ENCODE results near the gene DLL4.

Gene DLL4

DNA sequence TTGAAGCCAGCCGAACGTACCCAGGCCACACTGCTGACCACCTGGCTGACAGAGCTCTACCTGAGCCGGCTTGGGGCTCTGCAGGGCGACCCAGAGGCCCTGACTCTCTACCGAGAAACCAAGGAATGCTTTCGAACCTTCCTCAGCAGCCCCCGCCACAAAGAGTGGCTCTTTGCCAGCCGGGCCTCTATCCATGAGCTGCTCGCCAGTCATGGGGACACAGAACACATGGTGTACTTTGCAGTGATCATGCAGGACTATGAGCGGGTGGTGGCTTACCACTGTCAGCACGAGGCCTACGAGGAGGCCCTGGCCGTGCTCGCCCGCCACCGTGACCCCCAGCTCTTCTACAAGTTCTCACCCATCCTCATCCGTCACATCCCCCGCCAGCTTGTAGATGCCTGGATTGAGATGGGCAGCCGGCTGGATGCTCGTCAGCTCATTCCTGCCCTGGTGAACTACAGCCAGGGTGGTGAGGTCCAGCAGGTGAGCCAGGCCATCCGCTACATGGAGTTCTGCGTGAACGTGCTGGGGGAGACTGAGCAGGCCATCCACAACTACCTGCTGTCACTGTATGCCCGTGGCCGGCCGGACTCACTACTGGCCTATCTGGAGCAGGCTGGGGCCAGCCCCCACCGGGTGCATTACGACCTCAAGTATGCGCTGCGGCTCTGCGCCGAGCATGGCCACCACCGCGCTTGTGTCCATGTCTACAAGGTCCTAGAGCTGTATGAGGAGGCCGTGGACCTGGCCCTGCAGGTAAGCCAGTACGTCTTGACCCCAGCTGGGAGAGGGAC, 28.7 kb upstream of the DLL4 start:
- H3K4me1 ChIP-seq = no peaks in the 10 kb centered on the region; the same call in 1 of the 2 replicates
- no peaks in the 10 kb centered on the region for H3K9me3 ChIP-seq
- peaks cover 67% of the 10 kb centered on the region for H3K36me3 ChIP-seq (replicated peaks)
- no peak for DNase-seq (ENCODE audit: low spot score in 2 of 2)
- in situ Hi-C loops (cut with MboI; ENCODE audit: low sequenced_read_pairs) = loop anchor here (5.0 to 10.0 kb wide), 2 partner anchors 124 to 282 kb away; no protein-coding TSS in a partner anchor
- H3K4me3 ChIP-seq = no peak overlapping the region
- no peaks in the 10 kb centered on the region for H3K27me3 ChIP-seq (ENCODE audit: low read depth)

DNA sequence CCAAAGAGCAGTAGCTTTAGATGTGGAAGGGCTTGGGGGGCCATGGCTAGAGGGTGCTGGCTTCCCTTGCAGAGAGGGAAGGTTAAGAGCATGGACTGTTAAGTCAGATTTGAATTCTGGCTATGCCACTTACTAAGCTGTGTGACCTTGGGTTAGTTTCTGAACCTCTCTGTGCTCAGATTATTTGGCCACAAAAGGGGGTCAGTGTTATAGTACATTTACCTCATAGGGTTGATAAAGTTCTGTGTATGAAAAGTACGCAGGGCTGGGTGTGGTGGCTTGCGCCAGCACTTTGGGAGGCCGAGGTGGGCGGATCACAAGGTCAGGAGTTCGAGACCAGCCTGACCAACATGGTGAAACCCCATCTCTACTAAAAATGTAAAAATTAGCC, 28.1 kb upstream of the DLL4 start:
- H3K4me3 ChIP-seq = no peak overlapping the region
- no peak for DNase-seq (ENCODE audit: low spot score in 2 of 2)
- in situ Hi-C loops (cut with MboI; ENCODE audit: low sequenced_read_pairs) = loop anchor here (5.0 to 10.0 kb wide), 2 partner anchors 124 to 281 kb away; no protein-coding TSS in a partner anchor
- no peaks in the 10 kb centered on the region for H3K9me3 ChIP-seq
- H3K27me3 ChIP-seq (ENCODE audit: low read depth) = no peaks in the 10 kb centered on the region
- 0 out of 2 replicates have a peak, but pooled peaks cover 1% of the 10 kb centered on the region for H3K4me1 ChIP-seq
- H3K36me3 ChIP-seq (replicated peaks) = peaks cover 61% of the 10 kb centered on the region

DNA sequence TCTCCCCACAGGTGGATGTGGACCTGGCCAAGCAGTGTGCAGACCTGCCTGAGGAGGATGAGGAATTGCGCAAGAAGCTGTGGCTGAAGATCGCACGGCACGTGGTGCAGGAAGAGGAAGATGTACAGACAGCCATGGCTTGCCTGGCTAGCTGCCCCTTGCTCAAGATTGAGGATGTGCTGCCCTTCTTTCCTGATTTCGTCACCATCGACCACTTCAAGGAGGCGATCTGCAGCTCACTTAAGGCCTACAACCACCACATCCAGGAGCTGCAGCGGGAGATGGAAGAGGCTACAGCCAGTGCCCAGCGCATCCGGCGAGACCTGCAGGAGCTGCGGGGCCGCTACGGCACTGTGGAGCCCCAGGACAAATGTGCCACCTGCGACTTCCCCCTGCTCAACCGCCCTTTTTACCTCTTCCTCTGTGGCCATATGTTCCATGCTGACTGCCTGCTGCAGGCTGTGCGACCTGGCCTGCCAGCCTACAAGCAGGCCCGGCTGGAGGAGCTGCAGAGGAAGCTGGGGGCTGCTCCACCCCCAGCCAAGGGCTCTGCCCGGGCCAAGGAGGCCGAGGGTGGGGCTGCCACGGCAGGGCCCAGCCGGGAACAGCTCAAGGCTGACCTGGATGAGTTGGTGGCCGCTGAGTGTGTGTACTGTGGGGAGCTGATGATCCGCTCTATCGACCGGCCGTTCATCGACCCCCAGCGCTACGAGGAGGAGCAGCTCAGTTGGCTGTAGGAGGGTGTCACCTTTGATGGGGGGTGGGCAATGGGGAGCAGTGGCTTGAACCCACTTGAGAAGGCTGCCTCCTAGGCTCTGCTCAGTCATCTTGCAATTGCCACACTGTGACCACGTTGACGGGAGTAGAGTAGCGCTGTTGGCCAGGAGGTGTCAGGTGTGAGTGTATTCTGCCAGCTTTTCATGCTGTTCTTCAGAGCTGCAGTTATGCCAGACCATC, 26.3 kb upstream of the DLL4 start:
- Histone ChIP-seq H3K9me3 (no peaks in the 10 kb centered on the region), H3K4me3 (no peak overlapping the region), H3K36me3 (replicated peaks) (peaks cover 50% of the 10 kb centered on the region), H3K27me3 (ENCODE audit: low read depth) (no peaks in the 10 kb centered on the region), H3K4me1 (peaks cover 8% of the 10 kb centered on the region)
- no peak for DNase-seq (ENCODE audit: low spot score in 2 of 2)
- in situ Hi-C loops (cut with MboI; ENCODE audit: low sequenced_read_pairs) = loop anchor here (5.0 to 10.0 kb wide), 2 partner anchors 122 to 279 kb away; no protein-coding TSS in a partner anchor

DNA sequence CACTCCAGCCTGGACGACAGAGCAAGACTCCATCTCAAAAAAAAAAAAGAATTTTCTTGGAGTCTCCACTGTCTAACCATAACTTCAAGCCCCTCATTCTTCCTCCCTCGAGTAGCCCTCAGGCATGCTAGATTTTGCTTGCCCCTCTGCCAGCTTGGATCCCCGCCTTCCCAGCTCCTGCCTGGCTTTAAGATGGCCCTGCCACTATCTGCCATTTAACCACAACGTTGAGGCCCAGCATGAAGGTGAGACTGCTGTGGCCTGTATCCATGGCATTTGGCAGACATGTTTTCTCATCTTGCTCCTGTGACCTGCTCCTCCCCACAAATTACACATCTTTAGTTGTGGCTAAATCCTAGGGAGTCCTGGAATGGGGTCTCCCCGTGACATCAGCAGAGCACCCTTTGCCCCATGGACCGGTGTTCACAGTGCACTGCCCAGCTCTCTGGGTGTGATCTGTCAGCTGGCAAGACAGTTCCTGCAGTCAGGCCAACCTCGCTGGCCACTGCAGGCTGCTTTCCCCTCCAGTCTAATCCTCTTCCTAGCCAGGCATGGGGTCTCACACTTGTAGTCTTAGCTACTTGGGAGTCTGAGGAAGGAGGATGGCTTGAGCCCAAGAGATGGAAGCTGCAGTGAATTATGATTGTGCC, 24.5 kb upstream of the DLL4 start:
- in situ Hi-C loops (cut with MboI; ENCODE audit: low sequenced_read_pairs) = loop anchor here (5.0 to 10.0 kb wide), 2 partner anchors 120 to 278 kb away; no protein-coding TSS in a partner anchor
- Histone ChIP-seq H3K4me1 (peaks cover 8% of the 10 kb centered on the region), H3K36me3 (replicated peaks) (peaks cover 38% of the 10 kb centered on the region), H3K27me3 (ENCODE audit: low read depth) (no peaks in the 10 kb centered on the region), H3K4me3 (no peak overlapping the region), H3K9me3 (no peaks in the 10 kb centered on the region)
- no peak for DNase-seq (ENCODE audit: low spot score in 2 of 2)

DNA sequence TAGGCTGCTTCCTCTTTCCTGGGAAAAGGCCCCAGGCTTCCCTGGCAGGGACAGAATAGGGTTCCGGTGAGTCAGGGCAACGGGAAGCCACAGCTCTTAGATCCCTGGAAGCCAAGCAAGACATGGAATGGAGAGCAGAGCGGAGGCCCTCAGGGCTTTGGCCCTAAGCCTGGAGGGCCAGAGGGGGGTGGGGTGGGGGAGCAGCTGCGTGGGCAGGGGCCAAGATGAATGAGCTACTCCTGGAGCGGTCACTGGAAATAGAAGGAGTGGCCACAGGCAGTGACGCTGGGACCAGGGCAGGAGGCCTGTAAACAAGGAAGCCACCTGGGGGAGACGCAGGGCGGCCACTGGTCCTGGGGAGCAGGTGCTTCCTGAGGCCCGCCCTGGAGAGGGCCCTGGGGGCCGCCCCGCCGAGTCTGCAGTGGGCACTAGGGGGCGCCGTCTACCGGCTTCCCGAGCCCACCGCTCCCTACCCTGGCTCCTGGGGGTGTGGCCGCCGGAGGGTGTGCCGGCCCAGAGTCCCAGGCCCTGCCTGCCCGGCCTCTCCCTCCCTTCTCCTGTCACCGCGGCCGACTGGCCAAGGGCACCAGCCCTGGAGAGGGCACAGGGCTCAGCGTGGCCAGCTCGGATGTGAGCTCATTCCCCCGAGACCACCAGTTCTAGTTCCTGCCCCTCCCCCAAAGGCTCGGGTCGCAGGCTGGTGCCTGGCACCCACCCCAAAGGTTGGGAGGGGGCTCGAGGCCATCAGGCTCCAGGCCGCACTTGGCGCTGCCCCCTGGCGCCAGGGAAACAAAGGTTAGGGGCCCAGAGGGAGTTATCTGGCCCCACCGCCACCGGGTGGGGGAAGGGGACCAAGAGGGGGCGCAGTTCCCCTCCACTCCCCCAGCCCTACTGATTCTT, 22.8 kb upstream of the DLL4 start:
- in situ Hi-C loops (cut with MboI; ENCODE audit: low sequenced_read_pairs) = loop anchor here (10.0 kb wide), 1 partner anchor 118 kb away; no protein-coding TSS in a partner anchor
- peaks cover 8% of the 10 kb centered on the region for H3K4me1 ChIP-seq

DNA sequence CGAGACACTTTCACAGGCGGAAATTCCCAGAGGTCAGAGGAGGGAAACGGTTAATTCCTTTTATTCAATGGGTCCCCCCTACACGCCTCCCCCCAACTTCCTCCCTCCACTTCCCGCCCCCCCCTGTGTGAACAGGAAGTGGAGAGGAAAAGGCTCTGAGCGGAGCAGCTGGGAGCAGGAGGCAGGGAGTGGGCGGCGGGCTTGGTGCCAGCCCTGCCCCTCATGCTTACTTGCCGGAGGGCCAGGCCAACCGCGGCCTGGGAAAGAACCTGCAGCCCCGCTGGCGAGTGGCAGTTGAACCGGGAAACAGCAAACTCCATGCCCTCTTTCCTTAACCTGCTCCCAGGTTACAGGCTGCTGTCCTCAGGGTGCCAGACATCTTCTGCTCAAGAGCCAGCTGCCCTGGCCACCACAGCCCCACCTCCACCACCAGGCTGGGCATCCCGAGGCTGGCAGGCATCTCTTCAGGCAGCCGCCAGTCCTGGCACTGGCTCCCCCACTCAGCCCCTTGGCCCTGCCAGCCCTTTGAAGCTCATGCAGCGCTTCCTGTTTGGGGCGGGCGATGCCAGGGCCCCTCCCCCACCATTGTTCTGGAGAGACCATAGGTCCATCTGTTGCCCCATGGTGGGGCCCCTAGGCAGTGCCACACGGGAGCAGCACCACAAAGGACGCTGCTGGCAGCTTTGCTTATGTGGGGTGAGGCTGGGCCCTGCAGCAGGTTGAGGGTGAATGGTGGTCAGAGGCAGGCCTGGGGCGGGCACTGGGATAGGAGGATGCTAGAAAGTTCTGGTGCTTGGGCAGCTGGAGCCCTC, 21.9 kb upstream of the DLL4 start:
- Histone ChIP-seq H3K9me3 (no peaks in the 10 kb centered on the region), H3K4me1 (peaks cover 8% of the 10 kb centered on the region), H3K4me3 (no peak overlapping the region; the same call in 1 of the 2 replicates), H3K36me3 (replicated peaks) (peaks cover 22% of the 10 kb centered on the region), H3K27me3 (ENCODE audit: low read depth) (no peaks in the 10 kb centered on the region)
- in situ Hi-C loops (cut with MboI; ENCODE audit: low sequenced_read_pairs) = loop anchor here (10.0 kb wide), 1 partner anchor 118 kb away; no protein-coding TSS in a partner anchor
- DNase-seq (ENCODE audit: low spot score in 2 of 2) = peak in 1 of 2 experiments; percentile 21

More for the DNA sequence above, 22.8 kb upstream of the DLL4 start:
- no peaks in the 10 kb centered on the region for H3K9me3 ChIP-seq
- peak overlapping the region; percentile 17 for H3K4me3 ChIP-seq
- H3K27me3 ChIP-seq (ENCODE audit: low read depth) = no peaks in the 10 kb centered on the region
- peaks cover 22% of the 10 kb centered on the region for H3K36me3 ChIP-seq (replicated peaks)
- peak; percentile 81 to 96 for DNase-seq (ENCODE audit: low spot score in 2 of 2)

DNA sequence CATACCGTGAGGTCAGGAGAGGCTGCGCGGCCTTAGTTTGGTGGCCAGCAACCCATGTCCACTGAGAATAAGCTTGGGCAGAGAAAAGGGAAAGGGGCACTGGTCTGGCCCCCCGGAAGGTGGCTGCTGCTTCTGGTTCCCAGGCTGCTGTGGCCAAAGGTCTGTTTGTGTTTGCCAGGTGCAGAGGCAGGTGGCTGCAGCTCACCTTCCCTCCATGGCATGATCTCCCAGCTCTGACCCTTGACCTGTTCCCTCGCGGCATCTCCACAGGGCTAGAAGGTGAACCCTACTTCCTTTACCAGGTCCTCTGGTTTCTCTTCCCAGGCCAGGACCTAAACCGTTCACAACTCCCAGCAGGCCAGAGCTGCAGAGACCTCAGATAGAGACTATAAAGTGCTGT, 21.0 kb upstream of the DLL4 start:
- no peak overlapping the region for H3K4me3 ChIP-seq

DNA sequence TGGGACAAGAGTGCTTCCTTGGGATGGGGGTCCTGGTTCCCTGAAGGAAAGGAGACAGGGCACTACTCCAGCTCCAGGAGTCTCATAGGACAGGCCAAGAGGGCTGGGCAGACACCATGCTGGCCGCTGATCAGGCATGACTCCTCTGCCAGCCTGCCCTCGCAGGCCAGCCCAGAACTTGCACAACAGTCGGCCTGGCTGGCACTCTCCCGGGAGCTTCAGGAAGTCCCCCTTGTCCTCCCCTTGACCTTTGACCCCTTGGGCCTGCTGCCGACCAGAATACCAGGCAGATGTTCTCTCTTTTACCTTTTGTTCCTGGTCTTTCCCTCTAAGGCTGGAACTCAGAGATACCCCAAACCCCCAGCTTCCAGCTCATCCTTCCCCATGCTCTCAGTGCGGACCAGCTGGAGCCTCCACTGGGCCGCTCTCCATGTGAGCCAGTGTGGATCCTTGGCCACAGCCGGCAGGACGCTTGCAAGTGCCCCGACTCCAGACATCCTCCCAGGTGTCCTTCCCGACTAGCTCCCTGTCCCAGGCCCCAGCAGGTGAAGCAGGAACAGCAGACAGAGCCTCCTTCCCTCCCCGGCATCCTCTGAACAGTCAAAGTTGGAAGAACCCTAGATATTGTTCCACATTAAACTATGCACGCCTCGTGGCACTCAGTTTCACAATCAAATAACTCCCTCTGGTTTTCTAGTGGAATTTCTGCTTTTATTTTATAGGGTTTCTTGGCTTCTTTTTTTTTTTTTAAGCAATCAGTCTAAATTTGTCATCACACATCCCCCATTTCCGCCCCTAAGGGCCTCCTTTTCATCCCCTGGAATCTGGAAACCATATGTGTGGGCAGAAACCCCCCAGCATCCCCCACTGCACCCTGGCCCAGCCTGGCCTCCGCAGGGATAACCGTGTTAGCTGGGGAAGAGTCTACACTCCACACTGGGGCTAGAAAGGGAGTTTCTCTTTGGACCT, 19.2 kb upstream of the DLL4 start:
- Histone ChIP-seq H3K27me3 (ENCODE audit: low read depth) (no peaks in the 10 kb centered on the region), H3K9me3 (no peaks in the 10 kb centered on the region), H3K36me3 (replicated peaks) (no peaks in the 10 kb centered on the region; the same call in 1 of the 2 replicates), H3K4me1 (peaks cover 8% of the 10 kb centered on the region), H3K4me3 (no peak overlapping the region)
- no peak for DNase-seq (ENCODE audit: low spot score in 2 of 2)
- in situ Hi-C loops (cut with MboI; ENCODE audit: low sequenced_read_pairs) = loop anchor here (10.0 kb wide), 1 partner anchor 115 kb away; no protein-coding TSS in a partner anchor

More for the DNA sequence above, 21.0 kb upstream of the DLL4 start:
- peaks cover 8% of the 10 kb centered on the region for H3K4me1 ChIP-seq
- DNase-seq (ENCODE audit: low spot score in 2 of 2) = no peak
- no peaks in the 10 kb centered on the region for H3K9me3 ChIP-seq
- no peaks in the 10 kb centered on the region for H3K27me3 ChIP-seq (ENCODE audit: low read depth)
- peaks cover 13% of the 10 kb centered on the region for H3K36me3 ChIP-seq (replicated peaks)
- in situ Hi-C loops (cut with MboI; ENCODE audit: low sequenced_read_pairs) = loop anchor here (10.0 kb wide), 1 partner anchor 117 kb away; no protein-coding TSS in a partner anchor

DNA sequence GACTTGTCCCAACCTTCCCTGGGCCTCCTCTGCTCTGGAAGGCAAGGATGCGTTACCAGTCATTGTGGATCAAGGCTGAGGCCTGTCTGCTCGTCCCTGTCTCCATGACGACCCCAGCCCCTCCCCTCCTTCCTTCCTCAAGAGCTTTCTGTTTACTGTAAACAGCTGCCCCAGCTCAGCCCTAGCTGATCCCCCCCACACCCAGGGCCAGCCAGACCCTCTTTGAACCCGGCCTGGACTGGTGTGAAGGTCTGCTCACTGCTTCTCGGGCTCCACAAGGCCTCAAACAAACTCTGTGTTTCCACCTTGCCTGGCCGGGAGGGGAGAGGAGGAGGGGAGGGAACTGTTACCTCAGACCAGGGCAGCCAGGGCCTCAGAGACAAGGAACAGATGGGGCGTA, 18.0 kb upstream of the DLL4 start:
- Histone ChIP-seq H3K9me3 (no peaks in the 10 kb centered on the region), H3K4me1 (peaks cover 6% of the 10 kb centered on the region), H3K4me3 (no peak overlapping the region), H3K36me3 (replicated peaks) (no peaks in the 10 kb centered on the region), H3K27me3 (ENCODE audit: low read depth) (no peaks in the 10 kb centered on the region)
- in situ Hi-C loops (cut with MboI; ENCODE audit: low sequenced_read_pairs) = no loop called here
- peak in 1 of 2 experiments; percentile 52 for DNase-seq (ENCODE audit: low spot score in 2 of 2)

DNA sequence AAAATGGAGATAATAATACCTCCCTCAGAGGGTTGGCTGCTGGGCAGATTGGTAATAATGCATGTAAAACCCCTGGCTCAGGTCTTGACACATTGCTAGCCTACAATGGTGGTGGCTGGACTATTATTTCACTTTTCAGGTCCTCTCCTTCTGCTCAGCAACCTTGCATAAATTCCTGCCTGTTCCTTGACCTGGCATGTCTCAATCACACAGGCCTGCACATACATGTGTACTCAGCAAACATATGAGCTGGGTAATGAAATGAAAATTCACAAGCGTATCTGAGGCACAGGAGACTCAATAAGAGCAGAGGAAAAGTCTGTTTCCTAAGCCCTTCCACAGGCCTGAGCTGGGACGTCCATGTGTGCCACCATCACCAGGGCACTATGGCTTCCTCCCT, 17.4 kb upstream of the DLL4 start:
- no peak for DNase-seq (ENCODE audit: low spot score in 2 of 2)
- Histone ChIP-seq H3K36me3 (replicated peaks) (no peaks in the 10 kb centered on the region), H3K9me3 (no peaks in the 10 kb centered on the region), H3K27me3 (ENCODE audit: low read depth) (no peaks in the 10 kb centered on the region), H3K4me3 (no peak overlapping the region), H3K4me1 (peaks cover 3% of the 10 kb centered on the region)
- in situ Hi-C loops (cut with MboI; ENCODE audit: low sequenced_read_pairs) = no loop called here

DNA sequence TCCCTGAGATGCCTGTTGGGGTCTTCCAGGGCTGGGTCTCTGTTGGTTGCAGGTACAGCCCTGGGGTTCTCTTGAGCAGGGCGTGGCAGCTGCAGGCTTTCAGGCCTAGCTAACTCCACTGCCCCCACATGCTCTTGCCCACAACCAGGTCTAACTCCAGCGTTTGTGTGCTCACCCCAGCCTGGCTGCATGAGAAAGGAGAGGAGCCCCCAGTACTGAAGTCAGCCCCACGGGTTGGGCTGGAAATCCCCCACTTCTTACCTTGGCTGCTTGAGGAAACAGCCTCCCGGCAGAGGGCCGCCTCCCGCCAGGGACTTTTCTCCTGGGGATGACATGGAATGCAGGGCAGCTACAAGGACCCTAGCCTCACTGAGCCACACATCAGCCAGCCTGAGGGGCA, 16.7 kb upstream of the DLL4 start:
- in situ Hi-C loops (cut with MboI; ENCODE audit: low sequenced_read_pairs) = no loop called here
- Histone ChIP-seq H3K4me1 (no peaks in the 10 kb centered on the region), H3K27me3 (ENCODE audit: low read depth) (no peaks in the 10 kb centered on the region), H3K36me3 (replicated peaks) (no peaks in the 10 kb centered on the region), H3K9me3 (no peaks in the 10 kb centered on the region), H3K4me3 (no peak overlapping the region)
- DNase-seq (ENCODE audit: low spot score in 2 of 2) = no peak

Measured in HAP-1 (cell line).